Measurements from ENCODE around the gene ADARB2.
A peak's percentile ranks its signal among the peaks of the same experiment; 100 is the strongest.

Gene ADARB2

DNA sequence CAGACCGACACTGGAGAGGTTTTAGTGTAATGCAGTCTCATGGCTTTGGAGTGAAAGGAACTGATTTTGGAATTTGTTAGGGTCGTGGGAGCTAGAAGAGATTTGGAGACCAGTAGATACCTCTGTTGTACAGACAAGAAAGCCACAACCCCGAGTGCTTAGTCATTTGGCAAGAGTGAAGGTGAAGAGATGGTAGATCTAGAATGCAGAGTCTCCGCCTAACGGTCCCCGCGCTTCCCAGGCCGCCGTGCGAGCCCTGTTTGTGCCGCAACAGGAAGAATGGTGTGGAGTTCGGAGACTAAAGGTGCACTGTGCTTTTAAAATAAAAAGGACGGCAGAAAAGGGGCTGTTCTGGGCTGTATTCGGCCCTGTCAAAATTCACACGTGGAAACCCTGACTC is 186.7 kb downstream of the ADARB2 start:
- no peak overlapping the region for H3K4me3 Mint-ChIP-seq
- peaks cover 8 to 10% of the 10 kb centered on the region in 2 donors for H3K9me3 Mint-ChIP-seq
- ATAC-seq (replicated peaks) (no peak), DNase-seq (no peak)
- H3K27me3 Mint-ChIP-seq, result peaks cover 12 to 17% of the 10 kb centered on the region in 2 donors
- H3K27ac Mint-ChIP-seq, result no peak overlapping the region
- H3K36me3 Mint-ChIP-seq, result peaks cover 3 to 7% of the 10 kb centered on the region in 2 donors
- peaks cover 7 to 9% of the 10 kb centered on the region in 2 donors for H3K4me1 Mint-ChIP-seq

DNA sequence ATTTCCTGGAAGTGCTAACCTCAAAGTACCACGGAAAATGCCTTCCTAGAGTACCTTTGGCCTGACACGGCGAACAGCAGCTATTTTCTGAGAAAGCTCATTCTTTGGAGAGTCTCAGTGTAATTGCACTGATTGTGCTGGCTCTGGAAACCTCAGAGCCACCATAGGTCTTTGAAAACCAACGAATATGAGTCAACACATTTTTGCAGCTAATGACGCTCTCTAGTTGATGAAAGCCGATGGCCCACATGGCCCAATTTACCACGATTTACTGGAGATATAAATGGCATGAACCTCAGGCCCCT is 187.1 kb downstream of the ADARB2 start:
- H3K4me3 Mint-ChIP-seq, result no peak overlapping the region
- DNase-seq, result no peak
- peaks cover 9 to 10% of the 10 kb centered on the region in 2 donors for H3K4me1 Mint-ChIP-seq
- peaks cover 8 to 10% of the 10 kb centered on the region in 2 donors for H3K9me3 Mint-ChIP-seq
- H3K27me3 Mint-ChIP-seq, result peaks cover 12 to 17% of the 10 kb centered on the region in 2 donors
- no peak overlapping the region for H3K27ac Mint-ChIP-seq
- H3K36me3 Mint-ChIP-seq, result peaks cover 3 to 7% of the 10 kb centered on the region in 2 donors
- no peak for ATAC-seq (replicated peaks)

DNA sequence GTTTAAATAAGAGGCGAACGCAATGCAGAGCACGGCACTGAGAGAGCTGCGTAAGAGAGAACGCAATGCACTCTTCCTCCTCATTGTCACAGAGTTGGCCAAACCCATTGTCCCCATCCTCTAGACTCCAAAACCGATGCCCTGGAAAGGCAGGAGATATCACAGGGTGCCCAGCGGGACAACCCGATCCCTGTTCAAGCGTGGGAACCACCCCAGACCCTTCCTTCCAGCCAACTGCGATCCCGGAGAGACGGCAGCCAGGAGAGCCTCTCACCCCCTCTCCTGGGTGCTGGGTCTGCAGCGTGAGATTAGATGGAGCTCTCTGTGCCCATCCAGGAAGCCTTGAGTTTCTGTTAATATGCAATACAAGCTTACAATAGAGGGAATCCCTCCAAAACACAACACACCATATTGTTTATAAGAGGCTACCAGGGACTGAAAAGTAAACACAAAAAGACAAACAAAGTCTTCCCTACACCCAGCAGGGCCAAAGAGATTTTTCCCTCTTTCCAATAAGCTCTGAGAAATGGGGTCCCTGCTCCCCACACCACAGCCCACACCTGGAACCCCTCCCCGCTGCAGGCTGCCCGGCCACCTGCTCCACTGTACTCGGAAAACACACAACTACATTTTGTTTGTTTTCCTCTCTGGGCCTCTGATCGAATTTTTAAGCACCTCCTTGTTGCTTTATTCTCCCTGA is 187.6 kb downstream of the ADARB2 start:
- Mint-ChIP-seq H3K4me1 (peaks cover 9 to 10% of the 10 kb centered on the region in 2 donors), H3K36me3 (peaks cover 3 to 7% of the 10 kb centered on the region in 2 donors), H3K9me3 (peaks cover 8 to 10% of the 10 kb centered on the region in 2 donors), H3K27me3 (peaks cover 11 to 14% of the 10 kb centered on the region in 2 donors), H3K27ac (no peak overlapping the region), H3K4me3 (no peak overlapping the region)
- no peak for ATAC-seq (replicated peaks)
- no peak for DNase-seq

DNA sequence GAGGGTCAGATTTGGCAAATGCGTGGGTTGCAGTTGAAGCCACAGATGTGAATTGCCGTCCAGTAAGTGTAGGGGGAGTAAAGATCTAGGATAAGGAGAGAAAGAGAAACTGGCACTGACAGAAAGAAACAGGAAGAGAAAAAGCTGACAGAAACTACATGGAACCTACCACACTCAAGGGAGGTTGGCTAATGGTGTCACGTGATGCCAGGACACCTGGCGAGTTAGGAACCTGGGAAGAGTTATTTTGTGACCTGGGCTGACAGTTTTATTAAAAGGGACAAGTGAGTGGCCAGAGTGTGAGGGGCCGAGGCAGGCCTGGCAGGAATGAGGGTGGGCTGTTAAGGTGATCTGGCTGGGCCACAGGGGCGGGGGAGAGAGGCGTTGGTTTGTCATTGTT is 188.7 kb downstream of the ADARB2 start:
- Mint-ChIP-seq H3K4me3 (no peak overlapping the region), H3K36me3 (peaks cover 3 to 7% of the 10 kb centered on the region in 2 donors), H3K27ac (peak overlapping the region; percentile 56), H3K27me3 (peaks cover 0 to 11% of the 10 kb centered on the region in 2 donors), H3K4me1 (peaks cover 9 to 10% of the 10 kb centered on the region in 2 donors), H3K9me3 (peaks cover 8 to 10% of the 10 kb centered on the region in 2 donors)
- ATAC-seq (replicated peaks) (peak; percentile 72 to 73), DNase-seq (no peak)

DNA sequence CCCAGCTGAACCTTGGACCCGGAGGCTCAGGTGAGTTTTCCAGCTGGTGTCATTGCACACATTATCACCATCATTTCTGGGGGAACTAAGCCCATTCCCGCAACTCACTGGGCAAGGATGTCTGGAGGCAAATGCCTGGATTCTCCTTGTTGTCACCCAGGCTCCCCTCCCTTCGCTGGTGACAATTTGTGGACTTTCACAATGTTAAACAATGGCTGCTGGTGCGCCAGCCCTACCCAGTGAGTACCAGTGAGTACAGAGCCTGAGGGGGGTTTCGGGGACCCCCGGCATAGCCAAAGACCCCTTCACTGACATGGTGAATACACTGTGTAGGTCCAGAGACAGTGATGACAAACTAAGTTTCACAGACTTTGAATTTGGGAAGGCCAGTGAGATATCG is 189.2 kb downstream of the ADARB2 start:
- no peak overlapping the region for H3K4me3 Mint-ChIP-seq
- no peak for ATAC-seq (replicated peaks)
- H3K27me3 Mint-ChIP-seq, result peaks cover 1 to 11% of the 10 kb centered on the region in 2 donors
- no peak for DNase-seq
- peak overlapping the region; percentile 56 for H3K27ac Mint-ChIP-seq
- peaks cover 8 to 10% of the 10 kb centered on the region in 2 donors for H3K9me3 Mint-ChIP-seq
- peaks cover 9 to 10% of the 10 kb centered on the region in 2 donors for H3K4me1 Mint-ChIP-seq
- H3K36me3 Mint-ChIP-seq, result peaks cover 3 to 7% of the 10 kb centered on the region in 2 donors

DNA sequence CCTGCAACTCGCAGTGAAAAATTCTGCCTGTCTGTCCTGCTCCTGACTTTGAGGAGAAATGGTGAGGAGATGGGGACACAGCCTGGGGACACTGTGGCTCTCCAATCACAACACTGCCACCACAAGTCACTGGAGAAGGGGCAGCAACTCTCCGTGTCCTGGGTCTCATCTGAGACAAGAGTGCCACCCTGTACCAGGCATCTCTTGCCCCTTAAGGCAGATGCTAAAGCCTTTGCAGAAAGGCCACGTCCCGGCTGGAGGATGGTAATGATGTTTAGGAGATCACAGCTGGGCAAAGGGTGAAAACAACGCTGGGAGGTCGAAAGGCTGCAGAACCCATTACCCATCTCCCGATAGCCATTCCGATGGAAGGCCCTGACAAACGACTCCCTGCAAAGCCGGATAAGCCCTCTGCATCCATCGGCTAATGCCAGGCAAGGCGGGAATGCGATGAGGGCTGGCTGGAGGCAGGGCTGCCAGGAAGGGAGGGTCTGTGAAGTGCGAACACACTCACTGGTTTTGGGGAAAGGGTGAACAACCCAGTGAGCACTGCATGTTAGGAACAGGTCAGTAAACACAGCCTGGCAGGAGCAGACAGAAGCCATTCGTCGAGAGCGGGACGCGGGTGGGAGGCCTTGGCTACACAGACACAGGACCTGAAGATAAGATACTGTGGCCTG is 190.8 kb downstream of the ADARB2 start:
- Mint-ChIP-seq H3K27me3 (peaks cover 7% of the 10 kb centered on the region in 2 donors), H3K27ac (no peak overlapping the region), H3K4me1 (peaks cover 9 to 10% of the 10 kb centered on the region in 2 donors), H3K9me3 (peaks cover 8 to 10% of the 10 kb centered on the region in 2 donors), H3K36me3 (peaks cover 3 to 7% of the 10 kb centered on the region in 2 donors), H3K4me3 (no peak overlapping the region)
- DNase-seq (no peak), ATAC-seq (replicated peaks) (no peak)

DNA sequence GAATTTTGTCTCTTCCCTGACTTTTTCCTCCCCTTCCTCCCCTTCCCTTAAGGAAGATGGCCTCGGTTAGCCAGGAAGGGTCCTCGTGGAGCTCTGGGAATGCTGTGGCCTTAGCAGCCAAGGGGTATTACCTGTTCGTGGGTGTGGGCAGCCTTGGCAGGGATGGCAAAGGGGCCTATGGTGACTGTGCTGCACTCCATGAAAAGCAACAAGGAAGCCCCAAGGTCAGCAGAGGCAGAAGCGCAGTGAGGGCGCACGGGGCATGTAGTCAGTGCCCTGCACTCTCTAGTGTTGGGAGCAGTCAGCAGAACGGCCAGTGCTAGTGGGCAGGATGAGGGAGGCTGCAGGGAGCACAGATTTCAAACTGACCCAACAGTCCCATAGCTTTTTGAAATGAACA is 191.8 kb downstream of the ADARB2 start:
- peaks cover 8 to 10% of the 10 kb centered on the region in 2 donors for H3K9me3 Mint-ChIP-seq
- H3K4me3 Mint-ChIP-seq, result no peak overlapping the region
- H3K27me3 Mint-ChIP-seq, result peaks cover 7% of the 10 kb centered on the region in 2 donors
- H3K4me1 Mint-ChIP-seq, result peaks cover 9 to 10% of the 10 kb centered on the region in 2 donors
- H3K27ac Mint-ChIP-seq, result no peak overlapping the region
- ATAC-seq (replicated peaks) (no peak), DNase-seq (no peak)
- peaks cover 3 to 7% of the 10 kb centered on the region in 2 donors for H3K36me3 Mint-ChIP-seq

DNA sequence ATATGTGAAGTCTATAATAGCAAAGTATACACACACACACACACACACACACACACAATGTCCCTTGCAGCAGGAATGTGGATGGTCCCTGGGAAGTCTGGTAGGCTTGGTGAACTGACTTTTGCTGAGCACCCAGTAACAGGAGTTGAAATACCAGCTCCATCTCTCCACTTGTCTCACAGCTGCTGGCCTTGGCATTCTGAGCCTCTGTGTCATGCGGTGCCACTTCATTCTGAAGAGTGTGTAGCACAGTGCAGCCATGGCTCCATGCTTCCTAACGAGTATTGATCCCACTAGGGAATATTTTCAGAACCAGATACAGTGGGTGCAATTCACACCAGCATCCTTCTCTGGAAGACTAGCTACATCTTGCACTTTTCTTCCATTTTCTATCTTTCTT is 192.4 kb downstream of the ADARB2 start:
- peaks cover 7% of the 10 kb centered on the region in 2 donors for H3K27me3 Mint-ChIP-seq
- DNase-seq (no peak), ATAC-seq (replicated peaks) (no peak)
- peaks cover 3 to 7% of the 10 kb centered on the region in 2 donors for H3K36me3 Mint-ChIP-seq
- H3K4me1 Mint-ChIP-seq, result peaks cover 9 to 11% of the 10 kb centered on the region in 2 donors
- no peak overlapping the region for H3K27ac Mint-ChIP-seq
- H3K9me3 Mint-ChIP-seq, result peaks cover 8 to 10% of the 10 kb centered on the region in 2 donors
- H3K4me3 Mint-ChIP-seq, result no peak overlapping the region

DNA sequence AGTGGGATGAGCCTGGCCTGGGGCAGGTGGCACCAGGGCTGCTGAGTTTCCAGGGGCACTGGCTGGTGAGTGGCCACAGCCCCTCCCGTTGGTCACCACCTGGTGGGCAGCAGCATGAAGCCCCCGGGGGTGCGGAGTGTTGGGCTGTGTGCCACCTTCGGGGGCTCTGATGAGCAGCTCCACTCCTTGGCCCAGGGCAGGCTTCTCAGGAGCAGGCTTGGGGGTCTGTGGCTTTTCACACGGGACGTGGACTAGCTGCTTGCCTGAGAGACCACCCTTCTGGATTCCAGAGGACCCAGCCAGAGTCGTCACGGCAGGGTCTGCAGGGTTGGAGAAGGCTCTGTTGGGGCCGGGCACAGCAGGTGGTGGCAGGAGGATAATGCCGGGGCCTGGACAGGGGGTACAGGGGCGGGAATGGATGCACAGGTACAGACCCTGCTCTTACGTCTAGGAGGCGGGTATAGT is 193.1 kb downstream of the ADARB2 start:
- no peak overlapping the region for H3K4me3 Mint-ChIP-seq
- ATAC-seq (replicated peaks), result no peak
- DNase-seq, result no peak
- peaks cover 7% of the 10 kb centered on the region in 2 donors for H3K27me3 Mint-ChIP-seq
- peaks cover 8 to 10% of the 10 kb centered on the region in 2 donors for H3K9me3 Mint-ChIP-seq
- H3K36me3 Mint-ChIP-seq, result peaks cover 3 to 7% of the 10 kb centered on the region in 2 donors
- H3K27ac Mint-ChIP-seq, result no peak overlapping the region
- H3K4me1 Mint-ChIP-seq, result peaks cover 9 to 11% of the 10 kb centered on the region in 2 donors

DNA sequence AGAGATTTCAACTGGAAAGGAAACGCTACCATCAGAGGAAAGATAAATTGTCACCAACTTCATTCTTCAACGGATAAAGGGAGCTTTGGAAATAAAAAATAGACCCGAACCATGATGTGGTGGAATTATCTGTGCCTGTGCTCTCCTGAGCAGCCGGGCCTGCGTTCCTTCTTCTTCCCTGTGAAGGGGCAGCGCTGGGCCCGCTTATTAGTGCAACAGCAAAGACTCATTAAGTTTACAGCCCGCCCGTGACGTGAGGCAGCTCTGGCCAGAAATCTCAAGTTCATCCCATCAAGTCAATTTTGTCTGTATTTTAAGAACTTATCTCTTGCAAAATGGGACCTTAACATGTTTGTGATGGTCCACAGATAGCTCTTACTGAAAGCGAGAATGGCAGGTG is 193.7 kb downstream of the ADARB2 start:
- DNase-seq (no peak), ATAC-seq (replicated peaks) (no peak)
- H3K27ac Mint-ChIP-seq, result no peak overlapping the region
- H3K27me3 Mint-ChIP-seq, result peaks cover 3 to 7% of the 10 kb centered on the region in 2 donors
- peaks cover under 1 to 5% of the 10 kb centered on the region in 2 donors for H3K36me3 Mint-ChIP-seq
- H3K4me1 Mint-ChIP-seq, result peaks cover 4 to 8% of the 10 kb centered on the region in 2 donors
- H3K9me3 Mint-ChIP-seq, result peaks cover 5 to 6% of the 10 kb centered on the region in 2 donors
- H3K4me3 Mint-ChIP-seq, result no peak overlapping the region

DNA sequence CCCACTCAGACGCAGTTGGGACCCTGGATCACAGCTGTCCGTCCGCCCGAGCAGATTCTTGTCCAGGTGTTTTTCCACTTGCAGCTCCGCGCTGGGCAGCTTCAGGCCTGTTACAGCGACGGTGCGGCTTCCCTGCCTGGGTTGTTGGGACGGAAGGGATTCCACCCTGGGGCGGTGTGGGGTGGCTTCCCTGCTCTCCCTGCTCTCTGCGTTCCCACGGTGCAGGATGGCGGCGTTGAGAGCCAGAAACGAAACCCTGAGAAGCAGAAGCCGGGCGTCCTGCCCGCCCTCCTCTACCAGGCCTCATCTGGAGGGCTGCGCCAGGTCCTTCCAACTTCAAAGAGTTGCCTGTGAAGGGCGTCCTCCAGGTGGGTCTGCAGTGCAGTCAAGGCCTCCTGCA is 194.4 kb downstream of the ADARB2 start:
- no peak for ATAC-seq (replicated peaks)
- H3K4me3 Mint-ChIP-seq, result no peak overlapping the region
- H3K27me3 Mint-ChIP-seq, result peaks cover 0 to 7% of the 10 kb centered on the region in 2 donors
- H3K27ac Mint-ChIP-seq, result no peak overlapping the region
- peaks cover 0 to 4% of the 10 kb centered on the region in 2 donors for H3K4me1 Mint-ChIP-seq
- no peak for DNase-seq
- peaks cover 0 to under 1% of the 10 kb centered on the region in 2 donors for H3K9me3 Mint-ChIP-seq
- H3K36me3 Mint-ChIP-seq, result no peaks in the 10 kb centered on the region

DNA sequence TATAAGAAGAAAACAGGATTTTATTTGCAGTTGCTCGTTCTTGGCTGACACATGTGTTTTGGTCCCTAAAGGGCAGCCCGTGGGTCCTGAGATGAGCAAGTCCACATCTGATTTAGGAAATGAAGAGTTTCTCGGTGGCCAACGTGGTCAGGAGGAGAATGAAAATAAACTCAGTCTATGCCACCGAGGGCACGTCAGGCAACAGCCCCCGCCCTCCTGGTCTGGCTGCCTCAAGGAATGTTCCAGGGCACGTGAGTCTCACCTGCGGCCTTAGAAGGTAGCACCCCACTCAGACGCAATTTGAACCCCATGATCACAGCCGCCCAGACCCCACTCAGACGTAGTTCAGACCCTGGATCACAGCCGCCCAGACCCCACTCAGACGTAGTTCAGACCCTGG is 197.2 kb downstream of the ADARB2 start:
- Mint-ChIP-seq H3K27me3 (peaks cover 0 to 7% of the 10 kb centered on the region in 2 donors), H3K27ac (no peak overlapping the region), H3K9me3 (peaks cover 0 to 2% of the 10 kb centered on the region in 2 donors), H3K4me1 (peaks cover 0 to 1% of the 10 kb centered on the region in 2 donors), H3K4me3 (no peak overlapping the region), H3K36me3 (no peaks in the 10 kb centered on the region)
- peak in 1 of 2 donors; percentile 42 for ATAC-seq (replicated peaks)
- no peak for DNase-seq

DNA sequence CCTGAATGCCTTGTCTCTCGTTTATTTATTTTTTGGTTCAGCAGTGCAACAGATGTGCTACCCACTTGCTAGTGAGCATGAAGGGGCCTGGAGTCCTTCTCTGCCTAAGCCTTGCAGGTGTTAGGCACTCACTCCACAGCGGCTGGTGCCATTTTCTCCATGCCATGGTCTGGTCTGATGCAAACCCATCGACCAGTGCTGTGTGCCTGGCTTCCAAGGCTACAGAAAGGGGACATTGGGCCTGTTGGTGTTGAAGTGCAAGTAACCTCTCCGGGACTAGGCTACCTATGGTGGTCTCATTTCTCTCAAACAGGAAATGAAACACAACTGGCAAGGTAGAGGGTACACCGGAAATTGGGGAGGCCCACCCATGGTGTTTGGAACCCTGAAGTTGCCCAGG is 198.1 kb downstream of the ADARB2 start:
- peaks cover 0 to 4% of the 10 kb centered on the region in 2 donors for H3K4me1 Mint-ChIP-seq
- H3K27me3 Mint-ChIP-seq, result peaks cover 5 to 13% of the 10 kb centered on the region in 2 donors
- H3K27ac Mint-ChIP-seq, result no peak overlapping the region
- ATAC-seq (replicated peaks) (no peak), DNase-seq (no peak)
- H3K4me3 Mint-ChIP-seq, result no peak overlapping the region
- H3K9me3 Mint-ChIP-seq, result peaks cover 0 to 2% of the 10 kb centered on the region in 2 donors
- no peaks in the 10 kb centered on the region for H3K36me3 Mint-ChIP-seq

DNA sequence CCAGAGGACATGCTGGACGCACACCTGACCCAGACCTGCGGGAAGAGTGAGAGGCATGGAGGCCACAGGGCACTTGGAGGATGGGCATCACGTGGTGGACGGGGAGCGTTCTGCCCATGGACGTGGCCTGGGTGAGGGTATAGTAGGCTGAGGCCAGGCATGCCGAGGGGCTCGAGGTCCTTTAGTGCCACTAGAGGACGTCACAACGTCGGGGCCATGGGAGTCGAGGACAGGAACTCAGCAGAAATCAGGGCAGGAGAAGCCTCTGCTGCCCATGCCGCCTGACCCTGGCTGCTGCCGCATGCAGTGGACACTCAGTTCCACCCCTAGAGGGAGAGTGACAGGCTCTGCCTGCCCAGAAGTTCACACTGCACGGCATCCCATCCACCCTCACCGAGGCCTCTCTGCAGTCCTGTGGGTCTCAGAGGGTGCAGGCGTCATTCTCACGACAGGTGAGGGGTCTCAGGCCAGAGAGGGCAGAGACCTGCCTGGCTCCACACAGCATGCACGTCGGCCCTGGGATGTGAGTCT is 198.7 kb downstream of the ADARB2 start:
- ATAC-seq (replicated peaks), result no peak
- H3K36me3 Mint-ChIP-seq, result no peaks in the 10 kb centered on the region

More for the DNA sequence above, 198.7 kb downstream of the ADARB2 start:
- Mint-ChIP-seq H3K27ac (no peak overlapping the region), H3K4me3 (no peak overlapping the region), H3K4me1 (peaks cover 0 to 4% of the 10 kb centered on the region in 2 donors), H3K27me3 (peaks cover 5 to 14% of the 10 kb centered on the region in 2 donors), H3K9me3 (peaks cover 0 to 2% of the 10 kb centered on the region in 2 donors)
- no peak for DNase-seq
